Gastroesophageal sphincter (tissue), 3 donors: ENCODE measurements around the gene SPTBN2.

ENCODE experiments used
- EP300 ChIP-seq: sonication (generic); formaldehyde crosslinking; IDR thresholded peaks from one replicate; pipeline ENCODE4 v1.6.1; 2017; ENCODE audit warnings: antibody characterized with exemption, mild to moderate bottlenecking
- POLR2A ChIP-seq, 2 donors: fragments of 450-650 bp; IDR thresholded peaks; one replicate each; pipeline ENCODE4 v1.6.1; 2017; ENCODE audit warnings: antibody characterized with exemption in 2 of 2, mild to moderate bottlenecking in 2 of 2, moderate library complexity in 1 of 2
- POLR2AphosphoS5 ChIP-seq: sonication (generic); formaldehyde crosslinking; IDR thresholded peaks from one replicate; pipeline ENCODE4 v1.6.1; 2017; ENCODE audit warnings: antibody characterized with exemption
- TF ChIP-seq, protein P1 (sequence below), 4 experiments: fragments of 200-600 bp in 2 of 4; fragments of 450-650 bp in 2 of 4; sonication (generic) in 1 of 4; IDR thresholded peaks; one replicate each; pipeline ENCODE4 v1.5.1; 2017 to 2019; ENCODE audit warnings: antibody characterized with exemption in 4 of 4, mild to moderate bottlenecking in 2 of 4, moderate library complexity in 2 of 4

DNA sequence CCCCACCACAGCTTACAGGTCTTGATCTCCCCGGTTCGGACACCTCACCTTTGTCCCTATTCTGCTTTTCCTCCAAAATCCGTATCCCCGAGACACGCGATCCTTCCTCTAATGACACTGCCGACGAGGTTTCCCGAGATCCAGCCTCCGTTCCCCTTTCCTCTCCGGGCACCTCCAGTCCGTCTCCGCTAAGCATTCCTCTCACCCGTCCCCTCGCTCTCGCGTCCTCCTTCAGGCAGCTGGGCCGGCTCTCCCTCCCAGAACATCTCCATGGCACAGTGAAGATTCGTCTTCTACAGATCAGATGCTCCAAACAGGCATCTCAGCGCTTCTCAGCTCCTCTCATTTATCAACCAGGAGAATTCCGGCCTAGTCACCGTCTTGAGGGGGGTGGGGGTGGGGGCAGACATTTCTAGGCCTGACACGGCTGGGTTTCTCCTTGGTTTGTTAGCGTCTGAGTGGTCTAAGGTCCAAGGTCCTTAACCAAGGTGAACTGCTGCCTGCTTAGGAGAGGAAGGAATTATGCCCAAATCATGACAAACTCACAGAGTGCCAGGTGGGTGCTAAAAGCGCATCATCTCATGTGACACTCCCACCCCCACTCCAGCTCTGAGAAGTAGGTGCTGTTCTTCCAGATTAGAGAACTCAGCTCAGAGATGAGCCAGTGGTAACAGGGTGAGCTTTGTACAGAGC, at the start of gene SPTBN2:
- TF ChIP-seq, protein P1, sequence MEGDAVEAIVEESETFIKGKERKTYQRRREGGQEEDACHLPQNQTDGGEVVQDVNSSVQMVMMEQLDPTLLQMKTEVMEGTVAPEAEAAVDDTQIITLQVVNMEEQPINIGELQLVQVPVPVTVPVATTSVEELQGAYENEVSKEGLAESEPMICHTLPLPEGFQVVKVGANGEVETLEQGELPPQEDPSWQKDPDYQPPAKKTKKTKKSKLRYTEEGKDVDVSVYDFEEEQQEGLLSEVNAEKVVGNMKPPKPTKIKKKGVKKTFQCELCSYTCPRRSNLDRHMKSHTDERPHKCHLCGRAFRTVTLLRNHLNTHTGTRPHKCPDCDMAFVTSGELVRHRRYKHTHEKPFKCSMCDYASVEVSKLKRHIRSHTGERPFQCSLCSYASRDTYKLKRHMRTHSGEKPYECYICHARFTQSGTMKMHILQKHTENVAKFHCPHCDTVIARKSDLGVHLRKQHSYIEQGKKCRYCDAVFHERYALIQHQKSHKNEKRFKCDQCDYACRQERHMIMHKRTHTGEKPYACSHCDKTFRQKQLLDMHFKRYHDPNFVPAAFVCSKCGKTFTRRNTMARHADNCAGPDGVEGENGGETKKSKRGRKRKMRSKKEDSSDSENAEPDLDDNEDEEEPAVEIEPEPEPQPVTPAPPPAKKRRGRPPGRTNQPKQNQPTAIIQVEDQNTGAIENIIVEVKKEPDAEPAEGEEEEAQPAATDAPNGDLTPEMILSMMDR (IDR thresholded peaks at IDR 0.05): no peak
- TF ChIP-seq POLR2A (IDR thresholded peaks at IDR 0.05) (no peak), EP300 (no peak), POLR2AphosphoS5 (no peak)
